HG03045 (cell line): Measurements from ENCODE around the gene NKG7.
A peak's percentile ranks its signal among the peaks of the same experiment; 100 is the strongest.

ENCODE experiments used
- ATAC-seq: cut with Tn5 transposase; IDR thresholded peaks from one replicate; pipeline ENCODE4 v1.9.1; 2021; ENCODE audit warnings: mild to moderate bottlenecking, moderate library complexity; ENCODE audit not compliant: unreplicated experiment

Gene NKG7

DNA sequence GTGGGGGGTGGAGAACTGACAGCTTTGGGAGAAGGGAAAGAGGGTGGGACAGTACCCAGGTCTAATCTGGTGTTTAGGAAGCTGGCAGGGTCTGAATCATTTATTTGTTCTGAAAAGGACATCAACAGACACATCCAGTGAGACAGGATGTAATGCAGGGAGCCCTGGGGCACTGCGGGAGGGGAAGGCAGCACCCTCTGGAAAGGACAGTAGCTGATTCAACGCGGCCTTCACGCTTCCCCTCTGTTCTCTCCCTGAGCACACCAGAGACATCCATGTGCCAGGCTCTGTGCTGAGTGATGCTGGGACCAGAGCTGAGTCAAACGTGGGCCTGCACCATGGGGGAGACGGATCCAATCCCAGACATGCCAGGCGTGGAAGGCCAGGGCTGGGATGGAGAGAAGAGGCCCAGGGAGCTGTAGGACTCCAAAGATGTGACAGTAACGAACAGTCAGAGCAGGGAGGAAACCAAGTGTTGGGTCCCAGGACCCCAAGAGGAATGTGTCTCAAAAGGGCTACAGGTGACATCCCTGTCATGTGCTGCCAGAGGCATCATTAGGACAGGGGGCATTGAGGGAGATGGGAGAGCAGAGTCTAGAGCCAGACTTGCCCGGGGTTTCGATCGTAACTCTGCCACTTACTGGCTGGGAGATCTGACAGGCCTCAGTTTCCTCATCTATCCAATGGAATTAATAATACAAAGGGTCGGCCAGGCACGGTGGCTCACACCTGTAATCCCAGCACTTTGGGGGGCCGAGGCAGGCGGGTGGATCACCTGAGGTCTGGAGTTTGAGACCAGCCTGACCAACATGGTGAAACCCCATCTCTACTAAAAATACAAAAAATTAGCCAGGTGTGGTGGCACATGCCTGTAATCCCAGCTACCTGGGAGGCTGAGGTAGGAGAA is 8.0 kb downstream of the NKG7 start:
- ATAC-seq, result no peak

DNA sequence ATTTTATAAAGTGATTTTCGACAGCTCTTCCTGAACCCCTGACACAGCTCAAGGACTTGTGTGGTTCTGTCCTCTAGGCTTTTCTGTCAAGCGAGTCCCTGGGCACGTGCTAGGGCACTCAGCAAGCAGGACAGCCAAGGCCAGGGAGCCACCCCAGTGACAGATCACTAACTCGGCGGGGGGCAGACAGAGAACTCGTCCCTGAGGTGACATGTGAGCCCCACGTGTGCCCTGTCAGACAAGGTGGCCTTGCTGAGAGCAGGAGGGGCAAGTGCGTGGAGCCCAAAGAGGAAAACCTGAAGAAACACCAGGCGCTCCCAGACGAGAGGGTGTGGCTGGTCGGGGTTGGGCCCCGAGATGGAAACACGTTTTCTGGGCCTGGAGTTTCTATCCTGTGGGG is 11.2 kb downstream of the NKG7 start:
- no peak for ATAC-seq

DNA sequence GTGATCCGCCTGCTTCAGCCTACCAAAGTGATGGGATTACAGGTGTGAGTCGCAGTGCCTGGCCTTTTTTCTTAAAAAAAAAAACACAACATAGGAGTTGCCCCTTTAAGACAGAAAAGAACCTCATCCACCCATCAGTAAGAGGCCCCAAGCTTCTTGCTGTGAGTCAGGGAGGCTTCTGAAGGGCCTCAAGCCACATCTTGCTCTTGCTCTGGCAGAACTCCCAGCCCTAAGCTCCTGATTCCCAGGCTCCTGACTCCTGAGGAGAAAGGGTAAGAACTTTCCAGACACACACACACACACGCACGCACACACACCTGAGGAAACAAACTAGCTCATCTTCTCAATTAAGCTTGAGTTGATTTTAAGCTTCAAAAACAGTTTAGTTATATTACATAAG is 13.2 kb downstream of the NKG7 start:
- ATAC-seq, result no peak

DNA sequence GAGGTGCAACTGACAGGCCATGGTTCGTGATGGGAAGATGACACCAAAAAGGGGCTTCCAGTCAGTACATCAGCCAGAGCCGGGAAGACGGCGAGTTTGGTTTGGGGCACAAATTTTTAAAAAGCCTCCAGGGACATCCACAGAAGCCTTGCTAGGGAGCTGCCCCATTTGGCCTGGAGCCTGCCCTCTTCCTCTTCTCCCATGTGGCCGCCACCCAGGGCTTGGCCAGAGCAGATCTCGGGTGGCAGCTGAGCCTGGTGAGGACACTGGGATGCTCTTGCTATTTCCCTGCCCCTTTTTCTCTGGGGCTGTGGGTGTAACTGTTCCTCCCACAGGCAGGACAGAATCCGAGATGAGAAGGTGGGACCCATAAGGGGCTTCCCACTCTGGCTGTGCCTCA is 14.5 kb downstream of the NKG7 start:
- ATAC-seq, result no peak

DNA sequence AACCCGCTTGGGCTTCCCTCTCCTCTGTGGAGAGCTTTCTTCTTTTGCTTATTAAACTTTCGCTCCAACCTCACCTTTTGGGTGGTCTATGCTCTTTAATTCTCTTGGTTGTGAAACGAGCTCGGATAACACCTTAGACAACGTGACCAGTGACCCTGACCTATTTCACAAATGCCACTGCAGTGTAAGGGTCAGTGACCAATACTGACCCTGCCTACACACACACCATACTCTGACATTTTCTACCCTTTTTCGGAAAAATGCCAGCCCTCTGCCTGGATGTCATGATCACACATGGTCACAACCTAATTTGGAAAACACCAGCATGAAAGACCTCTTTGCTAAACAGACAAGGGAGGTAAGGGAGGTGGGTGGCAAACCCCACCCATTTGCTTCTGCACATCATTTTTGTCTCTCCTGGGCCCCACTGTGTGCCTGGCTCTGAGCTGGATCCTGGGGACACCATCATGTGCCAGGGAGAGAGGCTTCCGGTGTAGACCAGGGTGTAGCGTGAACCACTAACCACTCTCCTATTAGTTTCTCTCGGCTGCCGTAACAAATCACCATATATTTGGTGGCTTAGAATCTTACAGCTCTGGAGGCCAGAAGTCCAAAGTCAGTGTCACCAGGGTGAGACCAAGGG is 16.2 kb downstream of the NKG7 start:
- no peak for ATAC-seq

DNA sequence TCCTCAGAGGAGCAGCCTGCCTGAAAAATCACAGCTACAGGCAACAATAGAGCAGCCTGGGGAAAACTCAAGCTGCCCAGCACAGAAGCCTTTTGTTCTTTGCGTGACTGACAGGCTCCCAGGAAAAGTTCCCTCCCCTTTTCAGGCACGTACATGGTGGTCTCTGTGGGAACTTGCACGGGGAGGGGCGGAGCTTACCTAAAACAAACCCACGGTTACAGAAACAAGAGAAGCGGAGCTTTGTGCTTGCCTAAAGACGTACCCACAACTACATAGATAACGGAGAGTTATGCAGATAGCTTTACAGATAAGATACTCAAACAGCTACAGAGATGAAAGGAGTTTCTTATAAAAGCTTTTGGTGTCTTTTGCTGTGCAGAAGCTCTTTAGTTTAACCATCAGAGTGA is 17.7 kb downstream of the NKG7 start:
- ATAC-seq, result no peak

DNA sequence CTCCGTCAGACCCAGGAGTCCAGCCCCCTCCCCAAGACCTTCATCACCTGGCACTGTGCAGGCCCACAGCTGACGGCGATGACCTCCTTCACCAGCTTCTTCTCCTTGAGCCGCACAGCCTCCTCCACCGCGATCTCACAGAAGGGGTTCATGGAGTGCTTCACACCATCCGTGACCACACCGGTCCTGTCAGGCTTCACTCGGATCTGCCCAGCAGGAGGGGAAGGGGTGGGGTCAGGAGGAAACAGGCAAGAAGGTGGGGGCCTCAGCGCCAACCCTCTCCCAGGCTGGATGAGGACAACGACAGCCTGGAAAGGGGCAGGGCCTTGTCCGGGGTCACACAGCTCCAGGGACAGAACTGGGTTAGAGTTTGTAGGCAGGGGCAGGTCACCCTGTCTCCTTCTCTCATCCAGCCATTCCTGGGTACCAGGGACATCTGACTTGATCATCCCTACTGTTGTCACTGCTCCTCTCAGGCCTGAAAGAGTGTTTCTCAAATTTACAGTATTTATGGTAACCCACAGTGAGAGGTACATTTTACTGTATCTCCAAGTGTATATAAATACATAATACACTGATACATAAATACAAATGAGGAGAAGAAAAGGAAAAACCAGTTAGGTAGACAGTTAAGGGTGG is 18.2 kb downstream of the NKG7 start:
- ATAC-seq, result no peak

DNA sequence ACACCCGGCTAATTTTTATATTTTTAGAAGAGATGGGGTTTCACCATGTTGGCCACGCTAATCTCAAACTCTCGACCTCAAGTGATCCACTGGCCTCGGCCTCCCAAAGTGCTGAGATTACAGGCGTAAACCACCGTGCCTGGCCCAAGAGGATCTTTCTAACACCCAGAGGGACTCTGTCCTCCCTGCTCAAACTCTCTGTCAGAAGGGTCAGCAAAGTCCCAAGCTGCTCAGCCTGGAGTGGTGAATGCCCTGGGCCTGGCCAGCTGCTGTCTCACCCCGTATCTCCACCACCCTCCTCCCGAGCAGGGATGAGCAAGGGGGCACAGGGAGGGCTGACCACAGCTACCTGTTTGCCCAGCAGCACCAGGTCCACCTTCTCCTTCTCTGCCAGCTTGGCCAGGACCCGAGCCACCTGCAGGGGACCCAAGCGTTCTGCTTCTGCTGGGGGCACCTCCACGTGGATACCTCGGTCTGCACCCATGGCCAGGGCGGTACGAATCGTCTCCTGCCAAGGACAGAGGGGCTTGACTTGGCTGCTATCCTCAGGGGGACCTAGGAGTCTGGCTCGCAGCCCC is 19.6 kb downstream of the NKG7 start:
- no peak for ATAC-seq

DNA sequence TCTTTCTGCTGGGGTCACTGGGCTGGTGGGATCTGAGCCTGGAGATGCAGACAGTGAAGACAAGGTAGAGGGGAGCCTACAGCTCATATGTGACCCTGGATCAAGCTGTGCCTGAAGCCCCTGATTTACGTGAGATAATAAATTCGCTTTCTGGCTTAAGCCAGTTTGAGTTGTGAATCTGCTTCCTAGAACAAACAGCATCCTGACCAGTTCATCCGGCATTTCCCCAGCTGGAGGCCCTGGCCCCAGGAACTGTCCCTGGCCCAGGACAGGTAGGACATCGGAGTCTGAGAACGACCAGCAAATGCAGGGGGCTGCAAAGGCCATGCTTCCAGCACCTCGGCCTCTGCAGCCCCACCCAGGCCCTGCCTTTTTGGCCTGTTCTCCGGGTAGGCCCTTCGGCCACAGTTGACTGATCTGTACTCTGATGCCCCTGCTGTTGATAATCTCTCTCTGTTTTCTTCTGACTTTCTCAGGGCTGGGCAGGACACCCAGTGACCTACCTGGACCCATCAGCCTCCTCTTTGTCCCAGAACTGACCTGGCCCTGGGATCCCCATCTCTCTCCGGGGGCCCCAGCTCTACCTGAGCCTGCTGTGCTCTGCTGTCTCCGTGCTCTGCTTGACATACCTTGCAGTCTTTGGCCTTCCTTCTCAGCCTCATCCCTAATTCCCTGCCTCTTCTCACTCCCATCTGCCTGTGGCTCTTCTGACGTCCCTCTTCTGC is 21.0 kb downstream of the NKG7 start:
- ATAC-seq, result no peak

DNA sequence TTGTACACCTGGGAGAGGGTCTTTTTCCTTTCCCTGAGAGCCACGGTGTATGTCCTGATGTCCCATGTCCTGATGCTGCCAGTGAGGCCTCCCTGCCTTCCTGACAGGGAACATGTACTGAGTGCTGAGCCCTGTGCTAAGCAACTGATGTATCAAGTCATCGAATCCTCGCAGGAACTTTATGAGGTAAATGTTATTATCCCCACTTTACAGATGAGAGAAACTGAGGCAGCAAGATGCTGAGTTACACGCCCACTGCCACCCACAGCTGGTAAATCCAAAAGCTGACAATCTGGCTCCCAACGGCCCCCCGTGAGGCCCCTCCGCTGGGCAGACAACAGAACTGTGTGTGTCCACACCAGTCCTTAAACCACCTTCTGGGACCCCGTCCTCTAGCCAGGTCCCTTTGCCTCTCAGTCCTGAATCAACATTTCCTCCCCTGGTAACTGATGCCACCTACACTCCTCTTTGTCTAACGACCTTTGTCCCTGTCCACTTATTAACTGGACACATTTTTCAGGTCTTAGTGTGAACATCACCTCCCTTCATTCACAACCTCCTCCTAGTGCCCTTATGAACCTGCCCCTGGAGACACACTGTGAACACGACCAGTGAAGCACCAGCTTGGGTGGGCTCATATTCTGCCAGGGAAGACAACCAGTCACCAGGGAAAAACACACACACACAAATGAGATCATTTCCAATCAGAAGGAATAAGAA is 25.1 kb downstream of the NKG7 start:
- no peak for ATAC-seq

DNA sequence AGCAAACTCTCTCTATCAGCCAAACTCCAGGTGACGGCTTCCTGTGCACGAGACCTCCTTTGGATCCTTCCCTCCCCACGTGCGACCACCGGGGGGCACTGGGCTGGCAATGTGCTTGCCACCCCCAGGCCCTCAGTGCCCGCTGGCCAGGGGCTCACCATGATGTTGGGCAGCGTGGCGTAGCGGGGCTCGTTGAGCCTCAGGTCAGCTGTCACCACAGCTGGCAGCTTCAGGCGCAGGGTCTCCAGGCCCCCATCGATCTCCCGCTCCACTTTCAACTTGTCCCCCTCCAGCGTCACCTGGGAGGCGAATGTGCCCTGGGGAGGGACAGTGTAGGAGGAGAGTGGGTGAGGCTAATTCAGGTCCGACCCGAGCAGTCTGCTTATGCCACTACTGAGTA is 25.7 kb downstream of the NKG7 start:
- no peak for ATAC-seq

DNA sequence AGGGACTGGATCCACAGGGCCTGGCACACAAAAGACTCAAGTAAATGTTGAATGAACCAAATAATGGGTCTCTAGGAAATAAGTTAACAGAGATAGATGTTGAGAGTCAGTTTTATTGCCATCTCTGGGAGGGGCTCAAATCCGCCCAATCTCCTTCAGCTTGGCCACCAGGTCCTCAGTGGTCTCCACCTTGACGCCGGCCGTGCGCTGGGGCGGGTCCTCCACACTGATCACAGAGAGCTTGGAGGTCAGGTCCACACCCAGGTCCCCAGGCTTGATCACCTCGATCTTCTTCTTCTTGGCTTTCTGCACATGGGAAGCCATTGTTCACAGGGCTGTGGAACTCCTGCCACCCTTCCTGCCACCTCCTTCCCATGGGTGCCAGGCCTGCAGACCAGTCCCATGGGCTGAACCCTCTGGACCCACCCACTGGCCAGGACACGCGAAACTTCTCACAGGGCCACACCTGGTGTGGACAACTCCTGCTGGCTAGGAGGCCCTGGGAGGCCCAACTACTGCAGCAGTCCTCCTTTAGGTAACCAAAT is 27.3 kb downstream of the NKG7 start:
- no peak for ATAC-seq

DNA sequence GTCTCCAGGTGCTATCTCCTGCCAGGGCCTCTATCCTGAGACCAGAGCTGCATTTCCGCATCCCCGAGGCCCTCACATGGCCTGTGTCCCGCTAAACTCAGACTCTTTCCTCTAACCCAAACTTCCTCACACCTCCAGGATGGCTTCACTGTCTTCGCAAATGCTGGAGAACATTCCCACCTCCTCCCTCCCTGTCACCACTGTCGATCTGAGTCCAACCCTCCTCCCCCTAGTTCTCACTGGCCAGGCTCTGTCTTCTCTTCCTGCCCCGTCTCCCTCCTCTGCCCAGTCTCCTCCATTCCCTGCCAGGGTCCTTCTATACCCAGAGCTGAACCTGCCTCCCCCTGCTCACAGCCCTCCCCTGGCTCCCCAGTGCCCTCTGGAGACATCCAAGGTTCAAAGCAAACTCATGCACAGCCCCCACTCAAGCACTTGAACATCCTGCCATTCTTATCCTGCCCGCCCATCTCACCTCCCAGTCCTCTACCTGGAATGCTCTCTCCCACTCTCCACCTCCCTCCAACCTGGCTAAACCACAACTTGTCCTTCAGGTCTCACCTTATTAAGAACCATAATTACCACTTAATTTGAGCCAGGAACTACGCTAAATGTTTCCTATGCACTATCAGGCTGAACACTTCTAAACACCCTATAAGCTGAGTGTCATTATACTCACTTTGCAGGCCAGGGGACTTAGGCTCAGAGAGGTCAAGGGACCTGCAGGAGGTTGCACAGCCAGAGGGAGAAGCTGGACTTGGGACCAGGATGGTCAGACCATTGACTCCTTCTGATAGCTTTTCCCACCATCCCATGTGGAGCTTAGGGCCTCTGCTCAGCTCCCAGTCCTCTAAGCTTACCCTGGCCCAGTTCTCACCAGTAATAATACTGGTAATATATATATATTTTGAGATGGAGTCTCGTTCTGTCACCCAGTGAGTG is 29.6 kb downstream of the NKG7 start:
- ATAC-seq, result no peak

DNA sequence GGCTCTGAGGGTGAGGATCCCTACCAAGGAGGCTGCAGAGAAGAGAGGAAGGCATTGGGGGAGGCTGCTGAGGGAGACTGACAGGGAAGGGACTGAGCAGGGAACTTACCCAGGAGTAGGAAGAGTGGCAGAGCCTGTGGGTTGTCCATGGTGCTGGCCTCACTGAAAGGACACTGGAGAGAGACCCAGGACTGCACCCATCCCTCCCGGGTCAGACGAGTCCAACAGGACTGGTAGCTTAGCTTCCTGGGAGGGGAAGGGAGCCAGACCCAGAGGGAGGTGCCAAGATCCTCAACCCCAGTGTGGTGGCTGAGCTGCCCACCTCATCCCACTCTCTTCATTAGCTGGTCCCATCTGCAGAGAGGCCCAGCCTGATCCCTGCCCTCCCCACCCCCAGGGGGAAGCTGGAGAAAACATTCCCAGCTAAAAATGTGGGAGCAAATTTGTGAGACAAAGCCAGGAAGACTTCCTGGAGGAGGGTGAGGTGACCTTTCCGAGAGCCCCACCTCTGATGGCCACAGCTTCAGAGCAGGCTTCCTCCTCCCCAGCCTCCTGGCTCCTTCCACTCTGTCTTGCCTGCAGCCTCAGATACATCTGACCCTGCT is 30.4 kb downstream of the NKG7 start, which contains the start of gene VSIG10L:
VSIG10L (minus strand) TSS at position 164 of the 605 bp plus-strand sequence; CDS start at position 149, 15 bp downstream.
- no peak for ATAC-seq

DNA sequence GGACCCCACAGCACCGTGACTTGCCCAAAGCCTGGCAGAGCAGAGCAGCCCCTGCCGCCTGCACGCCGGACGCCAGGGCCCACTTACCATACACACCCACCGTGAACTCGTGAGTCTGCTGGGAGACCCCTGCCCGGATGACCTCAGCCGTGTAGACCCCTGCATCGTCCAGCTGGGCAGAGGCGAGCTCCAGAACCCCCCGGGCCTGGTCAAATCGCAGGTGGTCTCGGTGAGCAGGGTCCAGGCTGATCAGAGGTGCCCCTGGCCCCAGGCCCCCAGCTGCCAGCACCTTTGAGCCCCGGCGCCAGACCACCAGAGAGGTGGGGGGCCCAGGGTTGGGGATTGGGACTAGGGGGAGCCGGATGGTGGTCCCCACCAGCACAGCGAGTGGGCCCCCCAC is 31.4 kb downstream of the NKG7 start:
- no peak for ATAC-seq

DNA sequence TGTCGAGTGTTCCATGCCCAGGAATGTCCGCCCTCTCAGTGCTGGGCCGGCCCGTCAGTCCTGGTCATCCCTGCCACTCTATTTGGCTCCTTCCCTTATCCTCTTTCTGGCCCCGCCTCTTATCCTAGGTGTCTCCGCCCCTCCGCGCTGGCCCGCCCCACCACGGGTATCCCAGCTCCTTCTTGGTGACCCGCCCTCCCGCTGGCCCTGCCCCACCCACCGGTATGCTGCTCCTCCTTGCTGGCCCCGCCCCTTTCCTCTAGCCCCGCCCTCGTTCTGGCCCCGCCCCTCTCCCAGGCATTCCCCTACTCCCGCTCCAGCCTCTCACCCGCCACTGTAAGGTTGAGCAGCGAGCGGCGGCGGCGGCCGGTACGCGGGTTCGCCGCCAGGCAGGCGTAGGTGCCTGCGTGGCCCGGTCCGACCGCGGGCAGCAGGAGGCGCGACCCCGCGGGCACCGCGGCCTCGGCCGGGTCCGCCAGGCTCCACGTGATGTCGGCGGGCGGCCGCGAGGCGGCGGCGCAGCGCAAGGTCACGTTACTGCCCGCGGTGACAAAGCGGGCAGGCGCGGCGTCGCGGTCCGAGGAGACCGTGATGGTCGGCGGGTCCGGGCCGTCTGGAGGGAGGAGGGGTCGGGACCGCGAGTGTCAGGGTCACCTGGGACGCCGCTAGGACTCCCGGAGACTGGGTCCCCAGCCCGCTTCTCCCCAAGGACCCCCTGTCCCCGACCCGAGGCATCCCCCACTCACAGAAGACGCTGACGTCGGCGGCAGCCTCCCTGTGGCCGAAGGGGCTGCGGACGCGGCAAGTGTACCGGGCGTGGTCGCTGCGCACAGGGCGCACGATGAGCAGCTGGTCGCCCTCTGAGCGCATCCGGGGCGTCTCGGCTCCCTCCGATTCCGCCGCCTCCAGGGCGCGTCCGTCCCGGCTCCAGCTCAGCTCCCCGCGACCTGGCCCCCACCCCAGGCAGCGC is 32.5 kb downstream of the NKG7 start:
- peak; percentile 56 for ATAC-seq

DNA sequence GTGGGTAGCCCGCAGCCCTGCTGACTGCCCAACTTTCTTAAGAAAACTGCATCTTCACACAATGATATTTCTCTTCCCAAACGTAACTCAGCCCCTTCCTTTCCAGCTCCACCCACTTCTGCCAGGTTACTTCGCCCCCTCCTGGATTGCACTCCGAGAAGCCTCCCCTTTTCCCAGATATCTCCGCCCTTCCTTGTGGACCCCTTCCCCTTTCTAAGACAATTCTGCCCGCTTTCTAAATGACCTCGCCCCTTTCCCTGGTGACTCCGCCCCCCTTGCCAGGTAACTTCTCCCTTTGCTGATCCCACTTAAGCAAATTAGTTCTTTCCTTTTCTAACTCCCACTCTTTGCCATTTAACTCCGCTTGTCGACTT is 33.2 kb downstream of the NKG7 start:
- ATAC-seq, result no peak
